Raji (cell line): ENCODE data around the gene VASN.

ENCODE experiments used
- POLR2A ChIP-seq: IDR thresholded peaks from 2 replicates; pipeline ENCODE4 v1.6.1; 2011; ENCODE audit warnings: low read depth, low read length, control low read depth; ENCODE audit not compliant: insufficient read depth

The VASN gene

DNA sequence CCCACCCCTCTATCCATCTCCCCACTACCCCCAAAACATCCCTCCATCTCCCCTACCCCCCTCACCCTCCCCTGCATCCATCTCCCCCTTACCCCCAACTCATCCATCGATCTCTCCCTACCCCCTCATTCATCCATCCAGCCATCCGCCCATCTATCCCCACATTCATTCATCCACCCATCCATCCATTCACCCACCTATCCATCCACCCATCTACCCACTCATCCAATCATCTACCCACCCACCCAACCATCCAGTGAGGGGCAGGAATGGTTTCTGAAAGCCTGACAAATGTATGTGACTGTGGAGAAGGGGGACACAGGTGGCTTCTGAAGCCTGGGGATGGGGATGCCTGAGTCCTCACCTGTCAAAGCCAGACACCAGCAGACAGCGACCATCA lies 11.7 kb upstream of the VASN start:
- TF ChIP-seq POLR2A: no peak

DNA sequence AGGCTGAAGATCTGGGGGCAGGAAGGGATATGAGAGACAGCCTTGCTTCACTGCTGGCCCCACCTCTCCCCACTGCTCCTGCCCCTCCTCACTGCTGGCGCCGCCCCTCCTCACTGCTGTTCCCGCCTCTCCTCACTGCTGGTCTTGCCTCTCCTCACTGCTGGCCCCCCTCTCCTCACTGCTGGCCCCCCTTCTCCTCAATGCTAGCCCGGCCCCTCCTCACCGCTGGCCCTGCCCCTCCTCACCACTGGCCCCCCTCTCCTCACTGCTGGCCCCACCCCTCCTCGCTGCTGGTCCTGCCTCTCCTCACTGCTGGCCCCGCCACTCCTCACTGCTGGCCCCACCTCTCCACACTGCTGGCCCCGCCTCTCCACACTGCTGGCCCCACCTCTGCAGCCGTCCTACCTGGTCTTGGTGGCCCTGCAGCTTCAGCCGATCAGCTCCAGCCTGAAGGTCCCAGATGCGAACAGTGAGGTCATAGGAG lies 11.1 kb upstream of the VASN start:
- no peak for TF ChIP-seq POLR2A

DNA sequence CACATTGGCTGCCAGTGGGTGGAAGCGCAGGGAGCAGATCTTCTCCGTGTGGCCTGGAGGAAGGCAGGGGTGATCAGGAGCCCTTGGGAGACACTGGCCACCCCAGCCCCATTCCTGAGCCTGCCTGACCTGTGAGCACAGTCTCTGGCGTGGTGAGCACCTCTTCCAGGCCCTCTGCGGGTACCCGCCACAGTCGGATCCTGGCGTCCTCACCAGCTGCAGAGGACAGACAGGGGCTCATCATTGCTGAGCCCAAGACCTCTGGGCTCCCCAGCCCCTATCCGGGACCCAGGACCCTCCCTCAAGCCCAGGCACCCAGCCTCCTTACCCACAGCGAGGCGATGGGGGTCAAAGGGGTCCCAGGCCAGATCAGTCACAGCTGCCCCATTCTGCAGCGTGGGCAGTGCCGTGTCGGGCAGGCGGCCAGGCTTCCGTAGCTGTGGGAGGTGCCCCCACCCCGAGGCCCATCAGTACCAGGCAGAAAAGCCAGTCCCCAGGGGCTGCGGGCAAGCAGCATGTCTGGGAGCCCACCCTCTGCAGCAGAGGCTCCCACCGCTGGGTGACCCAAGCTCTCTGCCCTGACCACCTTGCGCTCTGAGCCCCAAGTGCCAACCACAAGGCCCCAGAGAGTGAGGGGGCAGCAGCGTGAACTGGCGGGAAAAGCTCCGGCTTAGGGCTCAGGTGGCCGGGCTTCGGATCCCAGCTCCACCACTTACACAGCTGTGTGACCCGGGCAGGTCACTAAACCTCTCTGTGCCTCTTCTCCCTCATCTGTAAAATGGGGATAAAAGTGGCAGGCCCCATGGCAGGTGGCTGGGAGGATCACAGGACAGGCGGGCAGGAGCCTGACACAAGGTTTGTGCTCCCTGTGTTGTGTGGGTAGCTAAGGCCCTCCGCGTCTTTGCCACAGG lies 10.4 kb upstream of the VASN start:
- no peak for TF ChIP-seq POLR2A

DNA sequence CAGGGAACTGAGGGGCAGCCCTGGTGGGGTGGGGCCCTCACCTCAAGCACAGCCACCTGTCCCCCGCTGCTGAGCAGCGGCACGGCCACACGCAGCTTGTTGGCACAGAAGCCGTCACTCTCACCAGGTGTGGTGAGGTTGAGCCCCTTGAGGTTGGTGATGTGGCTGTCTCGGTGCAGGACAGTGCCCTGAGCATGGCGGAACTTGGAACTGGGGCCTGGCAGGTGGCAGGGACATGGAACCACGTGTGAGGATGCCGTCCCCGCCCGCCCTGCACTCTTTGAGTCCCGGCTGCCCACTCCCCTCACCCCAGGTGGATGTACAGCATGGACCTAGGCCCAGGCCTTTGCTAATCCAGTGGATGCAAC lies 9.7 kb upstream of the VASN start:
- TF ChIP-seq POLR2A: no peak

DNA sequence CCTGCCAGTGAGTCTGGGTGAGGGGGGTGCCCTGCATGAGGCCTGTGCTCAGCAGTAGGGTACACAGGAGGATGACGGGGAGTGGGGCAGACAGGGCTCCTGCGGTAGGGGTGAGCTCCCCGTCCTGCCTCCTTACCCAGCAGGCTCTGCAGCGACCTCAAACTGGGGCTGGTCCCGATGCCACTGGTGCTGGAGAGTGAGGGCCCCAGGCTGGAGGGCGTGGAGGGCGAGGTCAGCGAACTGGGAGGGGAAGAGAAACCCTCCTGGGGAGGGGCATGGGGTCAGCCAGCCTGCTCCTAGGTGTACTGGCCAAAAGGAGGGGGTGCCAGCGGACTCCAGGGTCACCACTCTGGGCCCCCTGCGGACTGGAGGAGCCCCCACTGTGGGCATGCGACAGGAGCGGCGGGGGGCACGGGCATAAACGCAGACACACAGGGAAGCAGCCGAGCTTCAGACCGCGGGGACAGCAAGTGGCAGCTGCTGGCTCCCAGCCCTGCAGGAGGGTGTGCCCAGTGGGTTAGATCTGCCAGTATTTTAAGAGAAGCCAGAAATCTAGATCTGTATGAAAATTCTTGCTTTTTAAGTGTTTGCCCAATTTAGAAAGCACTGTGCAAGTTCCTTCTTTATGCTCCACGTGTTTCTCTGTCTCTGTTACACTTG lies 9.0 kb upstream of the VASN start:
- TF ChIP-seq POLR2A: no peak

DNA sequence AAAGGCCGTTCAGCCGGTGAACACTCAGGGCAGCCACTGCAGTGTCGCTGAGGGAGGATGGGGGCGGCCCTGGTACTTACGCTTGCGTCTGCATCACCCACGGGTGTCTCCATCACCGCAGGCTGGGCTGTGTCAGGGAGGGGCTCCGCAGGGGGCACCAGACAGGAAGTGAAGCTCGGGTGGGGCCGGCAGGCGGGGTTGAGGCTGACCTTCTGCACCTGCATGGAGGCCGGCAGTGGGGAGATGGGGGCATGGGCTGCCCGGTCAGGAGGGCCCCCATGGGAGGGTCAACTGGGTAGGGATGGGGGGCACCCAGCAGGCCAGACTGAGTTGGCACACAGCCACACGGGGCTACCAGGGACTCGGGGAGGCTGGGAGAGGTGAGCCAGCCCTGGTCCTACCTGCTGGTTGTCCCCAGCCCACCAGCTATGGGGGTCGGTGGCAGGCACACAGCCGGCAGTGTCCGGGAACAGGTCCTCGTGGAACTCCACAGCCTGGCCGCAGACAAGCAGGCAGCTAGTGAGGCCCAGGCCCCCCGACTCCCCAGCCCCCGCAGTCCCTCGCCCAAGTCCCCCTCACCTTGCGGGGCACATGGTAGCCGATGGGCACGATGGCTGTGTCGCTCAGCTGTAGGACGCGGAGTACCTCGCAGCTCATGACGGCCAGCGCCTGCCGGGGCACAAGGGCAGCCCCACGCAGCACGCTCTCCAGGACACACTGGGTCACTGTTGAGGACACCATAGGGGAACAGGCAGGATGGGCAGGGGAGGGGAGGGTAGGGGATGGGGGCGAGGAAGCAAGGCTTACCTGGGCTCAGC lies 7.2 kb upstream of the VASN start:
- TF ChIP-seq POLR2A: no peak

DNA sequence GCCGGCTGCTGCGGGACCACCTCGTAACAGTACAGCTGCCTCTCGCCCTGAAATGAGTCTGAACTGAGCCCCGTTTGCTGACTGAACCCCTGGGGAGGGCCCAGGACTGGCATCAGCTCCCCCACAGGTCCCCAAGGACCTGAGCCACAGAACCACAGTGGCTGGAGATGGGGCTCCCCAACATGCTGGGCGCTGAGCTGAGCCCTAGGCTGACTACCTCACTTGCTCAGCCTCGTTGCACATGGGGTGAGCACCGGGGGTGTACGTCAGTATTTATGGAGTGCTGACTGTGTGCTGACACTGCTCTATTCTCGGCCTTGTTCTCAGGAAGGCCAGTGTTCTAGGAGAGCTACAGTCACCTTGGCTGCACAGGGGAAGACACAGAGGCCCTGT lies 6.6 kb upstream of the VASN start:
- no peak for TF ChIP-seq POLR2A

DNA sequence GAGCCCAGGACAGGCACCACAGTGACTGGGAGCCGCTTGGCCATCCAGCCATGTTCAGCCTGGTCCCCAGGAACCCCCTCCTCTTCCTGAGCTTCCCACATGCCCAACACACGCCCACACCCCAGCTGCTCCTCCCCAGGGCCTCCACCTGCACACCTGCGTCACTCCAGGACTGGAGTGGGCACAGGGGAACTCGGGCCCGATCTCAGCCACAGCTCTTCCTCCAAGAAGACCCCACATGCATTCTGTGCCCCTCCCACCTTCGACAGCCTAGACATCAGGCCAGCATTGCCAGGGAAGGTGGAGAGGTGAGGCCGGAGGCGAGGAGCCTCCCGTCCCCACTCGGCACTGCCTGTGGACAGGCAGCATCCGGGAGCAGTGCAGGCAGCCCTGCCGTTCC lies 6.0 kb upstream of the VASN start:
- TF ChIP-seq POLR2A: no peak

DNA sequence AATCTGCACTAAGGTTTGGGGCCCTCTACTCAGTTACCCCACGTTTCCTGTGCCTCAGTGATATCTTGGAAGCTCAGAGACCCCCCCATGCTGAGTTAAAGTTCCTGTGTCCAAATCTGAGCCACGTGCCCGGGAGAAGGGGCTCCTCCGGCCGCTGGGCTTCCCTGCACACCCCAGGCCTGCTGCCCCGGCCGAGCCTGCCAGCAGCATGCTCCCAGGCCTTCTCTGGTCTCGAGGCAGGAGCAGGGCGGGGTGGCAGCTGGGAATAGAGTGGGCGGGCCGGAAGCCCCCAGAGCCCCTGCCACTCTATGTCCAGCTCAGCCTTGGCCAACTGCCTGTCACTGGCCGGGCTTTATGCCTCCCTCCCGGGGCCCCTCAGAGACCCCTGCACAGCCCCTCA lies 5.6 kb upstream of the VASN start:
- TF ChIP-seq POLR2A: no peak

DNA sequence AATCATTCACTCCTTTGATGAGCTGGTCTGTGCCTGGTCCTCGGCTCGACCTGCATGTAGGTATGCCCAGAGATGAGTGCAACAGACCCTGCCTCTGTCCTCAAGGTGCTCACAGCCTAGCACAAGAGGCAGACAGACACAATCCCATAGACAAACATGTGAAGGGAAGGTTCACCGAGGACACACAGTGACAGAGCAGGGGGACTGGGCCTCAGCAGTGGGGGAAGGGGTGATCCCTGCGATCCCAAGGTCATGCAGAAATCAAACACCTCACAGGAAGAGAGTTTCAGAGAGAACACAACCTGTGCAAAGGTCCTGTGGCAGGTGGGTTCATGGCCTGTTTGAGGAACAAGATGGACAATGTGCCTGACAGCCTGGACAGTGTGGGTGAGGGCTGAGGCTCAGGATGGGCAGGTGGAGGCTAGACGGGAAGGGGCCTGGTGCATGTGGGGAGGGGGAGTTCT lies 4.2 kb upstream of the VASN start:
- TF ChIP-seq POLR2A: no peak

DNA sequence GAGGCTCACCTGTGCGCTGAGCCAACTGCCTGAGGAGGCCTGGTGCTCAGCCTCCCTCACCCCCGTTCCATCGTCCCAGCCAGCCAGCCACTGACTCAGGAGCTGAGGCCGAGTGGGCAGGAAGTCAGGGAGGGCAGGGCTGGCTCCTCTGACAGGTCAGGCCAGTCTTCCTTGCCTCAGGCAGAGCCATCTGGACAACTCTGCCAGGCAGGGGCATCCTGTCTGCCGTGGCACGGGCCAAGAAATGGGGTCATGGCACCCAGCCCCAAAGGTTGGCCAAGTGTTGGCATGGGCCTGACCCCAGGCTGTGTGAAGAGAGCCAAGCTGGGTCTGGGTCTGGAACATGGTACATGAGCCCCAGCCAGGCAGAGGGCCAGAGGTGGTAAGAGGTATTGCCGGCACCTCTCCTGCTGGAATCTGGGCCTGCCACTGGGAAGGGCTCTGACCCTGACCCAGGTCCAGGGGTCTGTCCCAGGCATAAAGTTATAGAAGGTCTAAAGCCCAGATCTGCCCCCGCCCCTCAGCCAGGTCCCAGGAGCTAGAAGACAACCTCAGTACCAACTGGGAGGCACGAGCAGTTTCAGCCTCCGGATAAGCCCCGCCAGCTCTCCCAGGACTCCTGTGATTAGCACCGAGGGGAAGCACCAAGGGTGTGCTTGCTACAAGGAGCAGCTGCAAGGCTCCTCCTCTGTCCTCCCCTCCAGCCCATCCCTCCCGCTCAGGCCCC lies 2.5 kb upstream of the VASN start:
- no peak for TF ChIP-seq POLR2A

DNA sequence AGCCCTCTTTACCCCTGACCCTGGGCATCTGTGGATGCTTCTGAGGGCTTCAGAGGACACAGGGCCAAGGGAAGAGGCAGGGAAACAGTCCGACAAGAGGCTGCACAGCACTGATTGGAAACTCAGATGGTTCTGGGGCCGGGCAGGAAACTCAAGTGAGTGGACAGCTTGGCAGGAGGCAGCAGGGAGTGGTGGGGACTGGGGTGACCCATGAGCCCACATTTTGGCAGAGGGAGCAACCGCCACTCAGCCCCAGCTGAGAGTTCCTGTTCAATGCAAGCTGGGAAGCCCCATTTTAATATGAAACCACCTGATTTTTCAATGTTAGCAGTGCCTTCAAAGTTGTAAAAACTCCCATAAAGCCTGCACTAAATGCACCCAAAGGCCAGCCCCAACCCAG lies 1.5 kb upstream of the VASN start:
- TF ChIP-seq POLR2A: no peak

DNA sequence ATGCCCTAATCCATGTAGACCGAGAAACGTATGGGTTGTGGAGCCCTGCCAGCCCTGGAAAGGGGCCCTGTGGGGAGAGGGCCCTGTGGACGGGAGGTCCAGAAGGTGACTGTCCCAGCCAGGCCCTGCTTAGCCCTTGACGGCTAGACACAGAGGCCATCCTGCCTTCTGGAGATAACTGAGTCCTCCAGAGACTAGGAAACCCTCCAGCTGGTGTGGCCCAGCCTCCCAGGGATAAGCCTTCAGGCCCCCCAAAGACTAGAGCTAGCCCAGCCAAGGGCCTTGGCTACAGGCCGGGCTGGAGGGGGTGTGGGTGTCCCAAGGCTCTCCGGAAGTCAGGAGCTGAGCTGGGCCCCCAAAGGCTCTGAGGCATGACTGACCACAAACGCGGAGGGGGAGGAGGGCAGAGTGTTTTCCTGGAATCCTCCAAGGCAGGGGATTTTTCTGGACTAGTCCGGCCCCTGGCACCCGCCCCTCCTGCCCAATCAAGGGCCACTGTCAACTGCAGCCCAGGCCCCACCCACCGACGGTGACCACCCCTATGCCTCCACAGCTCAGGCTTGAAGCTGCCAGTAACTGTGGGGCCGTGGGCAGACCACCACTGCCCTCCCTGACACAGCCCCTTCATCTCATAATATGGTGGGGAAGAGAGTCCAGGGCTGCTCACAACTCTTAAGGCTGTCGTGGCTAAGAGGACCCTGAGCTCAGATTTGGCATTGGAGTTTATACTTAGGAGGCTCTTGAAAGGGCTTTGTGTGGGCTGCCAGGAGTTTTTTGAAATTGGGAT lies 885 bp upstream of the VASN start:
- TF ChIP-seq POLR2A: no peak

DNA sequence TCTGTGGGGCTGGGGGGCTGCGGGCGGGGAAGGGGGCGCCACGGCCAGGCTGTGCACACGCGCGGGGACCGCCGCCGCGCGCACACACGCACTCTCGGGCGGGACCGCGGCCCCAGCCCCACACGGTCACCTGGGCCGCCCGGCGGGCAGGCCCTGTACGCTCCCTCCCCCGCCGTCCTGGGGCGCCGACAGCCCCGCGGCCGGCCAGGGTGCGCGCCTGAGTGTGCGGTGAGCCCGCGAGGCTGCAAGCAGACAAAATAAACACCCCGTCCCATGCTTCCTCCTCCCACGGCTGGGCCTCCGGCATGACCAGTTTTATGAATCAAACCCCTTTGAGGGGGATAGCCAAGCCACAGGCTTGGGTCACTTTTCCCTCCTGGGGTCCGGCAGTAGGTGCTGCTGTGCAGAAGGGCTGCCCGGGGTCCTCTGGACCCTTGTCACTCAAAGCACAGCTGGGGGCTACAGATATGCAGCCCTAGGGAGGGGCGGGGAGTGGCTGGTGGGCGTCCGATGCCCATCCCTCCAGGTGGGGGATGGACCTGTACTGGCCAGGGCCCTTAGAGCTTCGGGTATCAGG lies 441 bp downstream of the VASN start:
- TF ChIP-seq POLR2A: no peak
